ENCODE results near the gene NRXN3. TPM values are rescaled to one million over a fixed set of nuclear protein-coding genes. Genes with fewer than 3 reads are reported as not detected.
A peak's percentile ranks its signal among the peaks of the same experiment; 100 is the strongest.

Gene NRXN3
- total and polyA plus RNA-seq, 5 donors from 2014 or later = not detected

GRCh38 chr14:78666336-78667056 lies 496.3 kb downstream of the NRXN3 start:
- Histone ChIP-seq H3K27ac (ENCODE audit: insufficient read depth, low read length, poor library complexity, severe bottlenecking) (no peak overlapping the region), H3K4me3 (ENCODE audit: low read depth, low read length) (no peak overlapping the region), H3K4me1 (ENCODE audit: control insufficient read depth, insufficient read depth, low read length, poor library complexity, severe bottlenecking) (no peaks in the 10 kb centered on the region), H3K27me3 (ENCODE audit: control insufficient read depth, insufficient read depth, low read length) (no peaks in the 10 kb centered on the region), H3K36me3 (ENCODE audit: control insufficient read depth, insufficient read depth, low read length) (no peaks in the 10 kb centered on the region), H3K9me3 (ENCODE audit: control insufficient read depth in 2 of 2, low read length in 2 of 2) (no peaks in the 10 kb centered on the region)
- no peak overlapping the region for H3K4me3 Mint-ChIP-seq
- no peaks in the 10 kb centered on the region for H3K4me1 Mint-ChIP-seq
- no peak overlapping the region for H3K27ac Mint-ChIP-seq
- DNase-seq = no peak
- no peaks in the 10 kb centered on the region for H3K36me3 Mint-ChIP-seq
- no peaks in the 10 kb centered on the region for H3K27me3 Mint-ChIP-seq
- no peak for ATAC-seq (ENCODE audit: low read depth in 2 of 2)
- peaks cover 0 to 11% (median 0%) of the 10 kb centered on the region in 7 donors for H3K9me3 Mint-ChIP-seq

- no peak overlapping the region for H3K4me3 ChIP-seq (ENCODE audit: low read depth, low read length)
- no peak for DNase-seq
- ATAC-seq (ENCODE audit: low read depth in 2 of 2) = no peak
- H3K9me3 Mint-ChIP-seq = peaks cover 0 to 11% (median under 1%) of the 10 kb centered on the region in 7 donors
- no peaks in the 10 kb centered on the region for H3K36me3 ChIP-seq (ENCODE audit: control insufficient read depth, insufficient read depth, low read length)
- no peaks in the 10 kb centered on the region for H3K4me1 ChIP-seq (ENCODE audit: control insufficient read depth, insufficient read depth, low read length, poor library complexity, severe bottlenecking)
- H3K36me3 Mint-ChIP-seq = no peaks in the 10 kb centered on the region
- no peak overlapping the region for H3K4me3 Mint-ChIP-seq
- no peaks in the 10 kb centered on the region for H3K4me1 Mint-ChIP-seq
- H3K27me3 Mint-ChIP-seq = no peaks in the 10 kb centered on the region
- H3K27ac ChIP-seq (ENCODE audit: insufficient read depth, low read length, poor library complexity, severe bottlenecking) = no peak overlapping the region
- H3K27ac Mint-ChIP-seq = no peak overlapping the region
- H3K9me3 ChIP-seq (ENCODE audit: control insufficient read depth in 2 of 2, low read length in 2 of 2) = no peaks in the 10 kb centered on the region
- no peaks in the 10 kb centered on the region for H3K27me3 ChIP-seq (ENCODE audit: control insufficient read depth, insufficient read depth, low read length)
Observed at GRCh38 chr14:78667141-78667540, 497.0 kb downstream of the NRXN3 start.

- Histone ChIP-seq H3K4me1 (ENCODE audit: control insufficient read depth, insufficient read depth, low read length, poor library complexity, severe bottlenecking) (no peaks in the 10 kb centered on the region), H3K27me3 (ENCODE audit: control insufficient read depth, insufficient read depth, low read length) (no peaks in the 10 kb centered on the region), H3K4me3 (ENCODE audit: low read depth, low read length) (no peak overlapping the region), H3K9me3 (ENCODE audit: control insufficient read depth in 2 of 2, low read length in 2 of 2) (no peaks in the 10 kb centered on the region), H3K36me3 (ENCODE audit: control insufficient read depth, insufficient read depth, low read length) (no peaks in the 10 kb centered on the region), H3K27ac (ENCODE audit: insufficient read depth, low read length, poor library complexity, severe bottlenecking) (no peak overlapping the region)
- Mint-ChIP-seq H3K4me3 (no peak overlapping the region), H3K27me3 (no peaks in the 10 kb centered on the region), H3K27ac (no peak overlapping the region), H3K9me3 (peaks cover 0 to 10% (median 4%) of the 10 kb centered on the region in 7 donors), H3K4me1 (no peaks in the 10 kb centered on the region), H3K36me3 (no peaks in the 10 kb centered on the region)
- no peak for DNase-seq
- no peak for ATAC-seq (ENCODE audit: low read depth in 2 of 2)
Observed at GRCh38 chr14:78673845-78674244, 503.7 kb downstream of the NRXN3 start.

- Mint-ChIP-seq H3K36me3 (no peaks in the 10 kb centered on the region), H3K27me3 (no peaks in the 10 kb centered on the region), H3K4me1 (no peaks in the 10 kb centered on the region), H3K4me3 (no peak overlapping the region), H3K27ac (no peak overlapping the region), H3K9me3 (peaks cover 0 to 10% (median 2%) of the 10 kb centered on the region in 7 donors)
- Histone ChIP-seq H3K36me3 (ENCODE audit: control insufficient read depth, insufficient read depth, low read length) (no peaks in the 10 kb centered on the region), H3K9me3 (ENCODE audit: control insufficient read depth in 2 of 2, low read length in 2 of 2) (no peaks in the 10 kb centered on the region), H3K27me3 (ENCODE audit: control insufficient read depth, insufficient read depth, low read length) (no peaks in the 10 kb centered on the region), H3K27ac (ENCODE audit: insufficient read depth, low read length, poor library complexity, severe bottlenecking) (no peak overlapping the region), H3K4me1 (ENCODE audit: control insufficient read depth, insufficient read depth, low read length, poor library complexity, severe bottlenecking) (no peaks in the 10 kb centered on the region), H3K4me3 (ENCODE audit: low read depth, low read length) (no peak overlapping the region)
- no peak for DNase-seq
- no peak for ATAC-seq (ENCODE audit: low read depth in 2 of 2)
Observed at GRCh38 chr14:78674820-78675219, 504.6 kb downstream of the NRXN3 start.

- Mint-ChIP-seq H3K27me3 (no peaks in the 10 kb centered on the region), H3K9me3 (peaks cover 0 to 3% (median 0%) of the 10 kb centered on the region in 7 donors), H3K36me3 (no peaks in the 10 kb centered on the region), H3K4me3 (peak overlapping the region in 1 of 4 donors; percentile 47), H3K4me1 (no peaks in the 10 kb centered on the region), H3K27ac (no peak overlapping the region)
- no peak overlapping the region for H3K4me3 ChIP-seq (ENCODE audit: low read depth, low read length)
- H3K4me1 ChIP-seq (ENCODE audit: control insufficient read depth, insufficient read depth, low read length, poor library complexity, severe bottlenecking) = no peaks in the 10 kb centered on the region
- no peaks in the 10 kb centered on the region for H3K27me3 ChIP-seq (ENCODE audit: control insufficient read depth, insufficient read depth, low read length)
- DNase-seq (no peak), ATAC-seq (ENCODE audit: low read depth in 2 of 2) (no peak)
- H3K9me3 ChIP-seq (ENCODE audit: control insufficient read depth in 2 of 2, low read length in 2 of 2) = no peaks in the 10 kb centered on the region
- H3K36me3 ChIP-seq (ENCODE audit: control insufficient read depth, insufficient read depth, low read length) = no peaks in the 10 kb centered on the region
- no peak overlapping the region for H3K27ac ChIP-seq (ENCODE audit: insufficient read depth, low read length, poor library complexity, severe bottlenecking)
Observed at GRCh38 chr14:78683206-78683605, 513.0 kb downstream of the NRXN3 start.

- peaks cover 0 to 3% (median 0%) of the 10 kb centered on the region in 7 donors for H3K9me3 Mint-ChIP-seq
- DNase-seq (no peak), ATAC-seq (ENCODE audit: low read depth in 2 of 2) (no peak)
- Histone ChIP-seq H3K36me3 (ENCODE audit: control insufficient read depth, insufficient read depth, low read length) (no peaks in the 10 kb centered on the region), H3K9me3 (ENCODE audit: control insufficient read depth in 2 of 2, low read length in 2 of 2) (no peaks in the 10 kb centered on the region), H3K4me3 (ENCODE audit: low read depth, low read length) (no peak overlapping the region), H3K27me3 (ENCODE audit: control insufficient read depth, insufficient read depth, low read length) (no peaks in the 10 kb centered on the region), H3K27ac (ENCODE audit: insufficient read depth, low read length, poor library complexity, severe bottlenecking) (no peak overlapping the region), H3K4me1 (ENCODE audit: control insufficient read depth, insufficient read depth, low read length, poor library complexity, severe bottlenecking) (no peaks in the 10 kb centered on the region)
- H3K36me3 Mint-ChIP-seq = no peaks in the 10 kb centered on the region
- H3K27me3 Mint-ChIP-seq = no peaks in the 10 kb centered on the region
- no peaks in the 10 kb centered on the region for H3K4me1 Mint-ChIP-seq
- H3K4me3 Mint-ChIP-seq = no peak overlapping the region
- H3K27ac Mint-ChIP-seq = no peak overlapping the region
Observed at GRCh38 chr14:78683981-78684380, 513.8 kb downstream of the NRXN3 start.

GRCh38 chr14:78688503-78688902 lies 518.3 kb downstream of the NRXN3 start:
- Mint-ChIP-seq H3K27me3 (no peaks in the 10 kb centered on the region), H3K27ac (no peak overlapping the region), H3K36me3 (no peaks in the 10 kb centered on the region), H3K9me3 (peaks cover 0 to 3% (median 0%) of the 10 kb centered on the region in 7 donors), H3K4me3 (no peak overlapping the region), H3K4me1 (no peaks in the 10 kb centered on the region)
- Histone ChIP-seq H3K27ac (ENCODE audit: insufficient read depth, low read length, poor library complexity, severe bottlenecking) (no peak overlapping the region), H3K4me3 (ENCODE audit: low read depth, low read length) (no peak overlapping the region), H3K27me3 (ENCODE audit: control insufficient read depth, insufficient read depth, low read length) (no peaks in the 10 kb centered on the region), H3K4me1 (ENCODE audit: control insufficient read depth, insufficient read depth, low read length, poor library complexity, severe bottlenecking) (no peaks in the 10 kb centered on the region), H3K36me3 (ENCODE audit: control insufficient read depth, insufficient read depth, low read length) (no peaks in the 10 kb centered on the region), H3K9me3 (ENCODE audit: control insufficient read depth in 2 of 2, low read length in 2 of 2) (no peaks in the 10 kb centered on the region)
- ATAC-seq (ENCODE audit: low read depth in 2 of 2) (no peak), DNase-seq (no peak)

- Mint-ChIP-seq H3K4me1 (no peaks in the 10 kb centered on the region), H3K4me3 (no peak overlapping the region), H3K9me3 (peaks cover 0 to 3% (median 0%) of the 10 kb centered on the region in 7 donors), H3K36me3 (no peaks in the 10 kb centered on the region), H3K27me3 (no peaks in the 10 kb centered on the region), H3K27ac (no peak overlapping the region)
- no peaks in the 10 kb centered on the region for H3K36me3 ChIP-seq (ENCODE audit: control insufficient read depth, insufficient read depth, low read length)
- ATAC-seq (ENCODE audit: low read depth in 2 of 2) = no peak
- H3K27me3 ChIP-seq (ENCODE audit: control insufficient read depth, insufficient read depth, low read length) = no peaks in the 10 kb centered on the region
- H3K27ac ChIP-seq (ENCODE audit: insufficient read depth, low read length, poor library complexity, severe bottlenecking) = no peak overlapping the region
- no peak for DNase-seq
- no peaks in the 10 kb centered on the region for H3K9me3 ChIP-seq (ENCODE audit: control insufficient read depth in 2 of 2, low read length in 2 of 2)
- H3K4me3 ChIP-seq (ENCODE audit: low read depth, low read length) = no peak overlapping the region
- no peaks in the 10 kb centered on the region for H3K4me1 ChIP-seq (ENCODE audit: control insufficient read depth, insufficient read depth, low read length, poor library complexity, severe bottlenecking)
Observed at GRCh38 chr14:78690836-78691235, 520.7 kb downstream of the NRXN3 start.

All from CD4-positive, CD25-positive, alpha-beta regulatory T cell (primary cell).